Endothelial cell of umbilical vein (primary cell): ENCODE measurements around the gene CCDC47. TPM values are rescaled to one million over a fixed set of nuclear protein-coding genes. Genes with fewer than 3 reads are reported as not detected.

Experiments used
- BruUV-seq: library from RNA; stranded (reverse); fragments of 400-500 nt; replicated peaks from 2 replicates; lab custom pipeline; 2021; lab: Mats Ljungman, UMichigan
- CTCF ChIA-PET: fragments of 300-600, 350-600 bp; sonication (Branson Sonifier 250); formaldehyde crosslinking; loops from one replicate; lab custom pipeline; 2021; ENCODE audit warnings: antibody characterized with exemption, inconsistent platforms; lab: Charles Lee
- POLR2A ChIA-PET: fragments of 300-600, 350-600 bp; sonication (Branson Sonifier 250); formaldehyde crosslinking; loops from one replicate; lab custom pipeline; 2021; ENCODE audit warnings: antibody characterized with exemption, inconsistent platforms; lab: Charles Lee
- DNase-seq: peaks from one replicate; pipeline ENCODE4 v3.0.0-alpha.2; 2011; ENCODE audit warnings: low read depth, low spot score
- FAIRE-seq: peaks from 2 replicates; lab custom pipeline; 2011; peaks lifted over from hg19 to GRCh38; lab: Jason Lieb, UNC
- H2AFZ ChIP-seq: 2 replicates; pipeline ENCODE4 v1.6.0; 2012; ENCODE audit warnings: low read depth, low read length, control low read depth, inconsistent platforms
- H3K27ac ChIP-seq: 2 replicates; pipeline ENCODE4 v1.5.1; 2011; ENCODE audit warnings: low read depth, mild to moderate bottlenecking, control low read depth, low read length, moderate library complexity; ENCODE audit not compliant: insufficient read depth
- H3K27me3 ChIP-seq, 2 experiments: 2 replicates each; pipeline versions ENCODE4 v1.6.0 to v1.6.1; 2011; ENCODE audit warnings: low read length in 2 of 2, mixed read lengths in 1 of 2; ENCODE audit not compliant: control insufficient read depth in 2 of 2, insufficient read depth in 2 of 2
- H3K36me3 ChIP-seq, 2 experiments: 2 replicates in 1 of 2; 3 replicates in 1 of 2; pipeline ENCODE4 v1.5.1; 2011; ENCODE audit warnings: low read length in 2 of 2, mild to moderate bottlenecking in 1 of 2, moderate library complexity in 1 of 2; ENCODE audit not compliant: control insufficient read depth in 2 of 2, insufficient read depth in 2 of 2; ENCODE audit errors: extremely low read depth in 1 of 2
- H3K4me1 ChIP-seq: 3 replicates; pipeline ENCODE4 v1.5.1; 2011; ENCODE audit warnings: mild to moderate bottlenecking, low read length; ENCODE audit not compliant: control insufficient read depth, insufficient read depth; ENCODE audit errors: extremely low read depth
- H3K4me2 ChIP-seq: 2 replicates; pipeline ENCODE4 v1.6.1; 2011; ENCODE audit warnings: low read length, control low read depth, mixed read lengths; ENCODE audit not compliant: insufficient read depth
- H3K4me3 ChIP-seq, 3 experiments: fragments of 200-600 bp in 1 of 3; sonication (generic), shearing (Covaris generic) in 1 of 3; replicated peaks in 1 of 3; 2 replicates each; pipeline ENCODE4 v1.5.1; 2011 to 2016; ENCODE audit warnings: control low read depth in 3 of 3, low read length in 3 of 3, mild to moderate bottlenecking in 2 of 3, inconsistent platforms in 1 of 3, low read depth in 1 of 3, moderate library complexity in 1 of 3; ENCODE audit not compliant: insufficient read depth in 1 of 3
- H3K79me2 ChIP-seq: 2 replicates; pipeline ENCODE4 v1.6.0; 2012; ENCODE audit warnings: low read length, inconsistent platforms; ENCODE audit not compliant: control insufficient read depth, insufficient read depth
- H3K9ac ChIP-seq: replicated peaks from 2 replicates; pipeline ENCODE3; 2011; ENCODE audit warnings: low read length, control low read depth; ENCODE audit not compliant: insufficient read depth; ENCODE audit errors: extremely low read depth
- H3K9me1 ChIP-seq: replicated peaks from 3 replicates; pipeline ENCODE4 v1.6.0; 2011; ENCODE audit warnings: mild to moderate bottlenecking, low read length; ENCODE audit not compliant: control insufficient read depth, insufficient read depth; ENCODE audit errors: extremely low read depth
- H3K9me3 ChIP-seq: replicated peaks from 2 replicates; pipeline ENCODE4 v1.5.1; 2012; ENCODE audit warnings: low read length, inconsistent platforms; ENCODE audit not compliant: control insufficient read depth, insufficient read depth
- H4K20me1 ChIP-seq: replicated peaks from 2 replicates; pipeline ENCODE3; 2011; ENCODE audit warnings: mild to moderate bottlenecking, low read length; ENCODE audit not compliant: control insufficient read depth, insufficient read depth; ENCODE audit errors: extremely low read depth
- EZH2 ChIP-seq: IDR thresholded peaks from 2 replicates; pipeline ENCODE4 v1.6.1; 2012; ENCODE audit warnings: borderline replicate concordance, low read depth, mild to moderate bottlenecking, moderate library complexity, low read length, inconsistent platforms; ENCODE audit not compliant: severe bottlenecking
- FOS ChIP-seq: IDR thresholded peaks from 2 replicates; pipeline ENCODE4 v1.6.1; 2011; ENCODE audit warnings: mild to moderate bottlenecking, low read length, moderate library complexity, borderline replicate concordance; ENCODE audit not compliant: insufficient read depth
- GATA2 ChIP-seq: IDR thresholded peaks from 2 replicates; pipeline ENCODE4 v1.7.0; 2011; ENCODE audit warnings: low read depth, mild to moderate bottlenecking, moderate library complexity, mixed read lengths, low read length; ENCODE audit not compliant: insufficient read length, insufficient read depth
- JUN ChIP-seq: IDR thresholded peaks from 2 replicates; pipeline ENCODE4 v1.6.1; 2011; ENCODE audit warnings: borderline replicate concordance, low read depth; ENCODE audit not compliant: insufficient read length, insufficient read depth
- MAX ChIP-seq: IDR thresholded peaks from 2 replicates; pipeline ENCODE4 v1.6.1; 2011; ENCODE audit not compliant: insufficient read depth, insufficient read length
- POLR2A ChIP-seq: IDR thresholded peaks from 2 replicates; pipeline ENCODE4 v1.6.1; 2012; ENCODE audit warnings: low read depth, mild to moderate bottlenecking, control low read depth, low read length
- POLR2AphosphoS5 ChIP-seq: IDR thresholded peaks from 2 replicates; pipeline ENCODE4 v1.6.1; 2012; ENCODE audit warnings: low read depth, mild to moderate bottlenecking, control low read depth, low read length, moderate library complexity; ENCODE audit not compliant: insufficient read depth
- dilution Hi-C: fragments of 300-500 bp; cut with MboI; formaldehyde crosslinking; loops from one replicate; pipeline ENCODE4 v1.15.0; 2019; ENCODE audit warnings: low sequenced_read_pairs; ENCODE audit not compliant: extremely low pct_ligation_motif_present
- intact Hi-C: fragments of 100-400 bp; cut with micrococcal nuclease; formaldehyde crosslinking; loops from one replicate; pipeline ENCODE4 v1.10.0; 2022
- polyA plus RNA-seq, 4 experiments: library from polyadenylated mRNA; depleted of rRNA in 3 of 4; stranded (reverse) in 3 of 4; unstranded in 1 of 4; fragments of >200 nt; gene quantifications; 2 replicates each; pipeline versions ENCODE4 v1.2.1 to v1.2.3, GENCODE V29; 2011 to 2012; ENCODE audit warnings: missing spikeins in 1 of 4
- total RNA-seq: library from RNA; stranded (reverse); gene quantifications from 2 replicates; pipeline ENCODE4 v1.2.3, GENCODE V29; 2021
- TF ChIP-seq, protein P1 (sequence below), 2 donors: IDR thresholded peaks; 1 replicate in 1 of 2; 2 replicates in 1 of 2; pipeline ENCODE4 v1.5.1; 2011; ENCODE audit warnings: low read length in 2 of 2, mild to moderate bottlenecking in 2 of 2, moderate library complexity in 2 of 2, control low read depth in 1 of 2, inconsistent platforms in 1 of 2, low read depth in 1 of 2; ENCODE audit not compliant: insufficient read depth in 1 of 2; ENCODE audit errors: extremely low read depth in 1 of 2

The CCDC47 gene
- total and polyA plus RNA-seq, 2 donors (not counting 3 experiments of a cell fraction or from before 2014, with no cell fraction given): 21.7 to 76.5 TPM

DNA sequence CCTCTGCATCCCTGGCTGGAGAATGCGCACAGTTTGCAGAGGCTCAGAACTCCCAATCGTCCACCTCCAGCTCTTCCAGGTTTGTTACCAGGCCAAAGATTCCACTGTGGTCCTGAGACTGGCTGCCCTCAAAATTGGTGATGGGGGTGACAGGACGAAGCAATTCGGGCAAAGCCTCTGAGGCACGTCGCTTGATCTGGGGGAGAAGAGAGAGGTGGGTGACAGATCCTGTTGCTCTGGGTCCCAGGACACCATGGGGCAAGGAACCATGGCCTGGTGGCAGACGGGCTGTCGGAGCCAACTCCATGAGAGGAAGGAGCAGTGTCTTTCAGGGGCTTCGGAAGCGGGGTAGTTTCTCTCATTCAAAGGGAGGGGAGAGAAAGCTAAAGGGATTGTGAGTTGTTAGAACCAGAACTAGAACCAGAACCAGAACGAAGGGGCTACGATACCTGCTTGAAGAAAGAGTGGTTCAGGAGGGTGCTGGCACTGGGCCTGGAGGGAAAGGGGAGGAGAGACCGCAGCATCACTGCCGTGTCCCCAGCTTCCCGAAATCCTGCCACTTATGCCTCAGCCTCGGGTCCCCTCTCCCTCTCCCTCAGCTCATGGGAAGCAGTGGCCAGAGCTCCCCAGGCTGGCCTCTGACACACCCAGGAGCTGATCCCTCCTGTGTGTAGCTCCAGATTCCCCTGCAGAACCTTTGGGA is 69.7 kb downstream of the CCDC47 start:
- Histone ChIP-seq H3K36me3 (peaks cover 0 to 8% of the 10 kb centered on the region in 2 experiments), H2AFZ (no peak overlapping the region), H3K4me2 (no peak overlapping the region), H3K27me3 (no peaks in the 10 kb centered on the region), H3K9me3 (no peaks in the 10 kb centered on the region), H3K9ac (no peak overlapping the region), H3K4me3 (no peak overlapping the region), H3K79me2 (peaks cover 9% of the 10 kb centered on the region), H3K4me1 (peaks cover 22% of the 10 kb centered on the region), H3K9me1 (no peaks in the 10 kb centered on the region), H4K20me1 (no peaks in the 10 kb centered on the region), H3K27ac (no peak overlapping the region)
- no TSS peak for BruUV-seq
- dilution Hi-C loops (no loop called here), intact Hi-C loops (no loop called here)
- ChIA-PET POLR2A (no interaction called here), CTCF (interaction anchor here (1.4 kb wide), 1 partner anchor 278 kb away, joined by 3 read pairs; no protein-coding TSS in a partner anchor)
- FAIRE-seq: no peak
- TF ChIP-seq GATA2 (no peak), MAX (no peak), POLR2A (no peak), JUN (no peak), POLR2AphosphoS5 (no peak)
- DNase-seq: no peak

GRCh38 chr17:63703029-63703428 is 70.4 kb downstream of the CCDC47 start:
- CTCF ChIA-PET: interaction anchor here (1.4 kb wide), 1 partner anchor 277 kb away, joined by 3 read pairs; no protein-coding TSS in a partner anchor
- POLR2A ChIA-PET: no interaction called here
- H3K4me1 ChIP-seq: peaks cover 22% of the 10 kb centered on the region
- no peak for TF ChIP-seq POLR2AphosphoS5
- TF ChIP-seq FOS: no peak
- TF ChIP-seq EZH2: no peak
- TF ChIP-seq, protein P1, sequence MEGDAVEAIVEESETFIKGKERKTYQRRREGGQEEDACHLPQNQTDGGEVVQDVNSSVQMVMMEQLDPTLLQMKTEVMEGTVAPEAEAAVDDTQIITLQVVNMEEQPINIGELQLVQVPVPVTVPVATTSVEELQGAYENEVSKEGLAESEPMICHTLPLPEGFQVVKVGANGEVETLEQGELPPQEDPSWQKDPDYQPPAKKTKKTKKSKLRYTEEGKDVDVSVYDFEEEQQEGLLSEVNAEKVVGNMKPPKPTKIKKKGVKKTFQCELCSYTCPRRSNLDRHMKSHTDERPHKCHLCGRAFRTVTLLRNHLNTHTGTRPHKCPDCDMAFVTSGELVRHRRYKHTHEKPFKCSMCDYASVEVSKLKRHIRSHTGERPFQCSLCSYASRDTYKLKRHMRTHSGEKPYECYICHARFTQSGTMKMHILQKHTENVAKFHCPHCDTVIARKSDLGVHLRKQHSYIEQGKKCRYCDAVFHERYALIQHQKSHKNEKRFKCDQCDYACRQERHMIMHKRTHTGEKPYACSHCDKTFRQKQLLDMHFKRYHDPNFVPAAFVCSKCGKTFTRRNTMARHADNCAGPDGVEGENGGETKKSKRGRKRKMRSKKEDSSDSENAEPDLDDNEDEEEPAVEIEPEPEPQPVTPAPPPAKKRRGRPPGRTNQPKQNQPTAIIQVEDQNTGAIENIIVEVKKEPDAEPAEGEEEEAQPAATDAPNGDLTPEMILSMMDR (IDR thresholded peaks at IDR 0.05; ENCODE audit: extremely low read depth in 1 of 2, insufficient read depth in 1 of 2, low read depth in 1 of 2, low read length in 2 of 2): no peak
- TF ChIP-seq JUN: no peak
- no peak overlapping the region for H3K4me2 ChIP-seq
- H3K27ac ChIP-seq: no peak overlapping the region
- dilution Hi-C loops (no loop called here), intact Hi-C loops (no loop called here)
- DNase-seq (no peak), FAIRE-seq (no peak)
- H3K36me3 ChIP-seq: peaks cover 0 to 8% of the 10 kb centered on the region in 2 experiments
- no peak overlapping the region for H2AFZ ChIP-seq
- no peak overlapping the region for H3K9ac ChIP-seq
- H3K9me3 ChIP-seq: no peaks in the 10 kb centered on the region
- no peaks in the 10 kb centered on the region for H4K20me1 ChIP-seq
- no peaks in the 10 kb centered on the region for H3K27me3 ChIP-seq
- BruUV-seq: no TSS peak
- H3K79me2 ChIP-seq: peaks cover 9% of the 10 kb centered on the region
- H3K4me3 ChIP-seq: no peak overlapping the region
- H3K9me1 ChIP-seq: no peaks in the 10 kb centered on the region
